Endothelial cell of umbilical vein (primary cell): Measurements from ENCODE around the gene DCHS2. TPM values are rescaled to one million over a fixed set of nuclear protein-coding genes. Genes with fewer than 3 reads are reported as not detected.

Experiments used
- BruUV-seq: library from RNA; stranded (reverse); fragments of 400-500 nt; replicated peaks from 2 replicates; lab custom pipeline; 2021; lab: Mats Ljungman, UMichigan
- CTCF ChIA-PET: fragments of 300-600, 350-600 bp; sonication (Branson Sonifier 250); formaldehyde crosslinking; loops from one replicate; lab custom pipeline; 2021; ENCODE audit warnings: antibody characterized with exemption, inconsistent platforms; lab: Charles Lee
- POLR2A ChIA-PET: fragments of 300-600, 350-600 bp; sonication (Branson Sonifier 250); formaldehyde crosslinking; loops from one replicate; lab custom pipeline; 2021; ENCODE audit warnings: antibody characterized with exemption, inconsistent platforms; lab: Charles Lee
- DNase-seq: peaks from one replicate; pipeline ENCODE4 v3.0.0-alpha.2; 2011; ENCODE audit warnings: low read depth, low spot score
- FAIRE-seq: peaks from 2 replicates; lab custom pipeline; 2011; peaks lifted over from hg19 to GRCh38; lab: Jason Lieb, UNC
- H2AFZ ChIP-seq: 2 replicates; pipeline ENCODE4 v1.6.0; 2012; ENCODE audit warnings: low read depth, low read length, control low read depth, inconsistent platforms
- H3K27ac ChIP-seq: 2 replicates; pipeline ENCODE4 v1.5.1; 2011; ENCODE audit warnings: low read depth, mild to moderate bottlenecking, control low read depth, low read length, moderate library complexity; ENCODE audit not compliant: insufficient read depth
- H3K27me3 ChIP-seq, 2 experiments: 2 replicates each; pipeline versions ENCODE4 v1.6.0 to v1.6.1; 2011; ENCODE audit warnings: low read length in 2 of 2, mixed read lengths in 1 of 2; ENCODE audit not compliant: control insufficient read depth in 2 of 2, insufficient read depth in 2 of 2
- H3K36me3 ChIP-seq, 2 experiments: 2 replicates in 1 of 2; 3 replicates in 1 of 2; pipeline ENCODE4 v1.5.1; 2011; ENCODE audit warnings: low read length in 2 of 2, mild to moderate bottlenecking in 1 of 2, moderate library complexity in 1 of 2; ENCODE audit not compliant: control insufficient read depth in 2 of 2, insufficient read depth in 2 of 2; ENCODE audit errors: extremely low read depth in 1 of 2
- H3K4me1 ChIP-seq: 3 replicates; pipeline ENCODE4 v1.5.1; 2011; ENCODE audit warnings: mild to moderate bottlenecking, low read length; ENCODE audit not compliant: control insufficient read depth, insufficient read depth; ENCODE audit errors: extremely low read depth
- H3K4me2 ChIP-seq: 2 replicates; pipeline ENCODE4 v1.6.1; 2011; ENCODE audit warnings: low read length, control low read depth, mixed read lengths; ENCODE audit not compliant: insufficient read depth
- H3K4me3 ChIP-seq, 3 experiments: fragments of 200-600 bp in 1 of 3; sonication (generic), shearing (Covaris generic) in 1 of 3; replicated peaks in 1 of 3; 2 replicates each; pipeline ENCODE4 v1.5.1; 2011 to 2016; ENCODE audit warnings: control low read depth in 3 of 3, low read length in 3 of 3, mild to moderate bottlenecking in 2 of 3, inconsistent platforms in 1 of 3, low read depth in 1 of 3, moderate library complexity in 1 of 3; ENCODE audit not compliant: insufficient read depth in 1 of 3
- H3K79me2 ChIP-seq: 2 replicates; pipeline ENCODE4 v1.6.0; 2012; ENCODE audit warnings: low read length, inconsistent platforms; ENCODE audit not compliant: control insufficient read depth, insufficient read depth
- H3K9ac ChIP-seq: replicated peaks from 2 replicates; pipeline ENCODE3; 2011; ENCODE audit warnings: low read length, control low read depth; ENCODE audit not compliant: insufficient read depth; ENCODE audit errors: extremely low read depth
- H3K9me1 ChIP-seq: replicated peaks from 3 replicates; pipeline ENCODE4 v1.6.0; 2011; ENCODE audit warnings: mild to moderate bottlenecking, low read length; ENCODE audit not compliant: control insufficient read depth, insufficient read depth; ENCODE audit errors: extremely low read depth
- H3K9me3 ChIP-seq: replicated peaks from 2 replicates; pipeline ENCODE4 v1.5.1; 2012; ENCODE audit warnings: low read length, inconsistent platforms; ENCODE audit not compliant: control insufficient read depth, insufficient read depth
- H4K20me1 ChIP-seq: replicated peaks from 2 replicates; pipeline ENCODE3; 2011; ENCODE audit warnings: mild to moderate bottlenecking, low read length; ENCODE audit not compliant: control insufficient read depth, insufficient read depth; ENCODE audit errors: extremely low read depth
- EZH2 ChIP-seq: IDR thresholded peaks from 2 replicates; pipeline ENCODE4 v1.6.1; 2012; ENCODE audit warnings: borderline replicate concordance, low read depth, mild to moderate bottlenecking, moderate library complexity, low read length, inconsistent platforms; ENCODE audit not compliant: severe bottlenecking
- GATA2 ChIP-seq: IDR thresholded peaks from 2 replicates; pipeline ENCODE4 v1.7.0; 2011; ENCODE audit warnings: low read depth, mild to moderate bottlenecking, moderate library complexity, mixed read lengths, low read length; ENCODE audit not compliant: insufficient read length, insufficient read depth
- JUN ChIP-seq: IDR thresholded peaks from 2 replicates; pipeline ENCODE4 v1.6.1; 2011; ENCODE audit warnings: borderline replicate concordance, low read depth; ENCODE audit not compliant: insufficient read length, insufficient read depth
- dilution Hi-C: fragments of 300-500 bp; cut with MboI; formaldehyde crosslinking; loops from one replicate; pipeline ENCODE4 v1.15.0; 2019; ENCODE audit warnings: low sequenced_read_pairs; ENCODE audit not compliant: extremely low pct_ligation_motif_present
- intact Hi-C: fragments of 100-400 bp; cut with micrococcal nuclease; formaldehyde crosslinking; loops from one replicate; pipeline ENCODE4 v1.10.0; 2022
- polyA plus RNA-seq, 4 experiments: library from polyadenylated mRNA; depleted of rRNA in 3 of 4; stranded (reverse) in 3 of 4; unstranded in 1 of 4; fragments of >200 nt; gene quantifications; 2 replicates each; pipeline versions ENCODE4 v1.2.1 to v1.2.3, GENCODE V29; 2011 to 2012; ENCODE audit warnings: missing spikeins in 1 of 4
- total RNA-seq: library from RNA; stranded (reverse); gene quantifications from 2 replicates; pipeline ENCODE4 v1.2.3, GENCODE V29; 2021
- TF ChIP-seq, protein P1 (sequence below): IDR thresholded peaks from 2 replicates; pipeline ENCODE4 v1.6.1; 2011; ENCODE audit not compliant: insufficient read depth, insufficient read length

DCHS2 gene
- total and polyA plus RNA-seq, 2 donors (not counting 3 experiments of a cell fraction or from before 2014, with no cell fraction given): not detected

DNA sequence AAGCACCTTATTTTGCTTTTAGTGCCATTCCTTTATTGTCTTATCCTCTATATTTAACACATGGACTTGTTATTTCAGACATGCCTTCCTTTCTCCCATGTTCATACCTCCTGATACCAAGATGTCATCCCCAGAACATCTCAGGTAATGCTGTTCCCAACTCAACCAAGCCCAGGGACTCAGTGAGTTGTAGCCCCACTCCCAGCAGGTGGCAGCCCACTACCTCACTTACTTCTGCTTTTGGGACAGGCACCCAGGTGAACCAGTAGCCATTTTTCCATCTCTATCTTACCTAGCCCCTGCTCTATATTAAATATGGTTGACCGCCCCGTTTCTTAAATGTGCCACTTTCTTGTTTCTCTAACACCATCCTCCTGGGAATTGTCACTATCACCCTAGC lies 199.0 kb downstream of the DCHS2 start:
- no peaks in the 10 kb centered on the region for H3K79me2 ChIP-seq
- dilution Hi-C loops (no loop called here), intact Hi-C loops (no loop called here)
- no peaks in the 10 kb centered on the region for H4K20me1 ChIP-seq
- ChIA-PET POLR2A (no interaction called here), CTCF (no interaction called here)
- FAIRE-seq (no peak), DNase-seq (no peak)
- H3K4me3 ChIP-seq: no peak overlapping the region
- H2AFZ ChIP-seq: no peak overlapping the region
- no peak for TF ChIP-seq GATA2
- no peak for TF ChIP-seq EZH2
- H3K9ac ChIP-seq: no peak overlapping the region
- no peaks in the 10 kb centered on the region for H3K36me3 ChIP-seq
- no peaks in the 10 kb centered on the region for H3K9me1 ChIP-seq
- no TSS peak for BruUV-seq
- H3K4me2 ChIP-seq: no peak overlapping the region
- H3K4me1 ChIP-seq: no peaks in the 10 kb centered on the region
- no peak overlapping the region for H3K27ac ChIP-seq
- no peaks in the 10 kb centered on the region for H3K27me3 ChIP-seq
- H3K9me3 ChIP-seq: no peaks in the 10 kb centered on the region

DNA sequence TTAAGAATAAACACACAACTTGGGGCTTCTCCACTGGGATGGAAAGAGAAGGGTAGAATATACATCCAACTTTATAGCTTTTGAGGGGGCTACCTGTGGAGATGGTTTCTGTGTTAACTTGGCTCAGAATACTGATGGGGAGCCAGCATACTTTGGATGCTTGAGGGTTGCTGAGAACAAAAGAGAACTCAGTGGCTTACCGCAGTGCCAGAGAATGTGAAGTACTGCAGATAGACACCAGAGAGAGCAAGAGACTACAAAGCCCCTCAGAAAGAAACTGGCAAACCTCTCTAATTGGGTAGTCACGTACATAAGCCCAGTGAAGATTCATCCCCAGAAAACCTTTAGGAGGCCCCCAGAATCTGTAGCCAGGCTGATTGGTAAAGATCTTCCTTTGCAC lies 214.4 kb downstream of the DCHS2 start:
- Histone ChIP-seq H3K9me1 (no peaks in the 10 kb centered on the region), H3K4me1 (no peaks in the 10 kb centered on the region), H3K4me2 (no peak overlapping the region), H3K9ac (no peak overlapping the region), H3K36me3 (no peaks in the 10 kb centered on the region), H3K4me3 (no peak overlapping the region), H3K9me3 (no peaks in the 10 kb centered on the region), H4K20me1 (no peaks in the 10 kb centered on the region), H3K79me2 (no peaks in the 10 kb centered on the region), H3K27ac (no peak overlapping the region), H2AFZ (no peak overlapping the region), H3K27me3 (no peaks in the 10 kb centered on the region)
- ChIA-PET POLR2A (no interaction called here), CTCF (no interaction called here)
- FAIRE-seq: no peak
- no peak for DNase-seq
- dilution Hi-C loops: no loop called here
- BruUV-seq: no TSS peak
- TF ChIP-seq, protein P1, sequence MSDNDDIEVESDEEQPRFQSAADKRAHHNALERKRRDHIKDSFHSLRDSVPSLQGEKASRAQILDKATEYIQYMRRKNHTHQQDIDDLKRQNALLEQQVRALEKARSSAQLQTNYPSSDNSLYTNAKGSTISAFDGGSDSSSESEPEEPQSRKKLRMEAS: no peak
- no peak for TF ChIP-seq JUN
- intact Hi-C loops: no loop called here
